ENCODE results near the gene PDPK1. TPM values are rescaled to one million over a fixed set of nuclear protein-coding genes. Genes with fewer than 3 reads are reported as not detected.
"Not testable (repeated sequence)": the region's sequence is repeated elsewhere in the genome, so short reads cannot be mapped to it uniquely, and the experiment has no call there.

The PDPK1 gene
- polyA plus RNA-seq, 1 donor, result 33.0 TPM

- no peak for DNase-seq
Observed at GRCh38 chr16:2524339-2524938, 13.4 kb upstream of the PDPK1 start.

GRCh38 chr16:2526135-2526534, 11.7 kb upstream of the PDPK1 start:
- DNase-seq, result no peak

- DNase-seq, result no peak
Observed at GRCh38 chr16:2527071-2527783, 10.6 kb upstream of the PDPK1 start.

GRCh38 chr16:2527784-2528100, 10.1 kb upstream of the PDPK1 start:
- DNase-seq, result no peak

DNA sequence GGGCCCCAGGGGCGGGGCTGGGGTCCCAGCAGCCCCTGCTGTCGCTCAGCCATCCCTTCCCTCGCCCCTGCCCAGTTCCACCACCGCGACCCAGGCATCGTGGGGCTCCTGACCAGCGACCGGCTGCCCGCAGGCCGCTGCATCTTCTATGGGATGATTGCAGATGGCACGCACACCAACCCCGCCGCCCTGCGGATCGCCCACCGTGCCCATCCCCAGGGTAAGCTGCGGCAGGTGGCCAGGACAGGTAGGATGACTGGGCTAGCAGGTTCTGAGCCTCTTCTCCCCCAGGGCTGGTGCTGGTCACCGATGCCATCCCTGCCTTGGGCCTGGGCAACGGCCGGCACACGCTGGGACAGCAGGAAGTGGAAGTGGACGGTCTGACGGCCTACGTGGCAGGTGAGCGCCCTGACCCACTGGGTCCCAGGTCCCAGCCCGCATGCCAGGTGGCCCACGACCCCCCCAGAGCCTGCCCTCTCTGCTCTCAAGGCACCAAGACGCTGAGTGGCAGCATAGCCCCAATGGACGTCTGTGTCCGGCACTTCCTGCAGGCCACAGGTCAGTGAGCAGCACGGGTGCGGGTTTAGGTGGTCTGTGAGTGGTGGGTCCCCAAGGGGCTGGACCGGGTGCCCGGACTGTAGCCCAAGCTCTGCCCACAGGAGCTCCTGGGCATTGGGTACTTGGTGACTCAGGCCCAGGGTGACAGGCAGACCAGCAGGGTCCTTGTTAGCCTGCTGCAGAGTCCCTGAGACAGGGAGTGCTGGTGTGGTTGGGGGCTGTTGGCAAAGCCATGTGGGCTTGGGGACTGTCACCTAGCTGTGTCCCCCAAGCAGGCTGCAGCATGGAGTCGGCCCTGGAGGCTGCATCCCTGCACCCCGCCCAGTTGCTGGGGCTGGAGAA, 9.4 kb upstream of the PDPK1 start:
- DNase-seq, result no peak

GRCh38 chr16:2529061-2529931, 8.5 kb upstream of the PDPK1 start:
- DNase-seq, result no peak

GRCh38 chr16:2529961-2530628, 7.7 kb upstream of the PDPK1 start:
- DNase-seq, result no peak

GRCh38 chr16:2530629-2531318, 7.0 kb upstream of the PDPK1 start:
- DNase-seq, result no peak

- DNase-seq, result no peak
Observed at GRCh38 chr16:2531371-2531695, 6.5 kb upstream of the PDPK1 start, which contains the start of gene CEMP1. CEMP1 (minus strand) TSS chr16:2531408; CDS start chr16:2531073, 335 bp downstream.

DNA sequence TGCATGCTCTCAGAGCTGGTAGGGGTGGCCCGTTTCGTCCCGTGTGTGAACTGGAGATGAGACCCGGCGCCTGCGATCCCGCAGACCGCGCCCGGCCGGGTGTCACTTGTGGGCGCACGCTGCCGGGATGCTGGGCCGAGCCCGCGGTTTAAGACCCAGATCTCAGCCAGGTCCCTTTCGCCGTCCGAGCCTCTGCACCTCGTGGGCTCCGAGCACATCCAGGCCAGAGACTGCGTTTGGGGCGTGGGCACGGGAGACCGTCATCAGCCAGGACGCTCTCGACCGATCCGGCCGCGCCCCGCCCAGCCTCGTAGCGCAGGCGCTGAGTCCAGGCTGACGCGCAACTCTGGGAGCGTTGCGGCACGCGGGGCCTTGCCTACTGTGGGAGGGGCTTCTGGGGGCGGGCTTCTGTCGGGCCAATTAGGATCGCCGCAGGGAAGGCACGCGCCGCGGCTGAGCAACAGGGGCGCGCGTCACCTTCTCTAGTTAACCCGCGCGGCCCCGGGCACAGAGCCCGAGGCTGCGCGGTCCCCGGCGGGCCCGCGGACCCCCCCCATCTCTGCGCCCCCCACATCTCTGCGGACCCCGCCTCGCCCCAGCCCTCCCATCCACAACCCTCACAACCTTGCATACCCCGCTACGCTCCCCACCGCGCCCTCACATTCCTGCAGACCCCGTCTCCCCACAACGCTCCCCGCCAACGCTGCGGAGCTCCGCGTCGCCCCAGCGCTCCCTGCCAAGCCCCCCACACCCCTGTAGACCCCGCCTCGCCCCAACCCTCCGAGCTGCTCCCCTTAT, 5.9 kb upstream of the PDPK1 start:
- peak; percentile 99 for DNase-seq

DNA sequence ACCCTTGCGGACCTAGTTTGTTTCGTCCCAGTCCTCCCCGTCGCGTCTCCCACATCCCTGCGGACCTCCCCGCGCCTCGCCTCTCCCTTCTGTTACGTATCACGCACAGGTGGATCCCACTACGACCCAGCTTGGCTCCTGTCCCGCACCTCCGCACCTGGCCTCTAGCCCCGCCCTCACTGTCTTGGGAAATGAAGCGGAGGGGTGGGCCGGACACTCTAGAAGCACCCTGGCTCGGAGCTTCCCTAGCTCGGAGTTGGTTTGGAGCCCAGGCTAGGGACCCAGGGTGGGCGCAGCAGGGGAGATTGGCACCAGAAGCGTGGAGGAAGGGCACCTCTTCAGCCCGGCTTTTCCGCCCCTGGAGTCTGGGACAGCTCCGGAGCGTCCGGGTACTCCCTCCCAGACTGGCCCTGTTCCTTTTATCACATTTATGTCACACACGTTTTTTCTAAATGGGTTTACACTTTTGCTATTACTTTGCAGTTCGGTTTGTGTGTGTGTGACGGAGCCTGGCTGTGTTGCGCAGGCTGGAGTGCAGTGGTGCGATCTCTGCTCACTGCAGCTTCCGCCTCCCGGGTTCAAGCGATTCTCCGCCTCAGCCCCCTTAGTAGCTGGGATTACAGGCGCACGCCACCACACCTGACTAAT, 5.2 kb upstream of the PDPK1 start:
- peak; percentile 53 for DNase-seq

- not testable (repeated sequence) for DNase-seq
Observed at GRCh38 chr16:2533142-2533755, 4.6 kb upstream of the PDPK1 start.

DNA sequence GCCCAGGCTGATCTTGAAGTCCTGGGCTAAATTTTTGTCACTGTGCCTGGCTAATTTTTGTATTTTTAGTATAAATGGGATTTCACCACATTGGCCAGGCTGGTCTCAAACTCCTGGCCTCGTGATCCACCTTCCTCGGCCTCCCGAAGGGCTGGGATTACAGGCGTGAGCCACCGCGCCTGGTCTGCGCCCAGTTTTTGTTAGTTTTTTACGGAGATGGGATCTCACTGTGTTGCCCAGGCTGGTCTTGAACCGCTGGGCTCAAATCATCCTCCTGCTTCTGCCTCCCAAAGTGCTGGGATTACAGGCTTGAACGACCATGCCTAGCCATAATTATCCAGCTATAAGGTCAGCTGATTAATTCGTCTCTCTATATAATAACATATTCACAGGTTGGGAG, 3.9 kb upstream of the PDPK1 start:
- no peak for DNase-seq

DNA sequence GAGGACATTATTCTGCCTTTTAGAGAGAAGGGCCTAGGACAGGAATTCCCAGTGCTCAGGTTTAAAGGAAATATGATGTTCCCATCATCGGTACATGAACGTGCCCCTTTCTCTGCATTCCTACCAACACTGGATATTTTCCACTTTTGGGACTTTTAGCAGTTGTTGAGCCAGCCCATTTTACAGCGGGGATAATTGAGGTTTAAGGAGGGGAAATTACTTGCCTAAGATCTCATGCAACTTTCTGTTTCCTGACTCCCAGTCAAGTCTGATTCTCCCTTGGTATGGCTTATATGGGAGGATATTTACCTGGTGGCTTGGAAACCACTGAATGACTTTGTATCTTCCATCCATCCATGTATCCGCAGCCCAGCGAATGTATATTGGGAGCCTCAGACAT, 3.5 kb upstream of the PDPK1 start:
- DNase-seq, result not testable (repeated sequence)

GRCh38 chr16:2535625-2536013, 2.2 kb upstream of the PDPK1 start:
- no peak for DNase-seq

- not testable (repeated sequence) for DNase-seq
Observed at GRCh38 chr16:2539192-2539844, 1.5 kb downstream of the PDPK1 start.

DNA sequence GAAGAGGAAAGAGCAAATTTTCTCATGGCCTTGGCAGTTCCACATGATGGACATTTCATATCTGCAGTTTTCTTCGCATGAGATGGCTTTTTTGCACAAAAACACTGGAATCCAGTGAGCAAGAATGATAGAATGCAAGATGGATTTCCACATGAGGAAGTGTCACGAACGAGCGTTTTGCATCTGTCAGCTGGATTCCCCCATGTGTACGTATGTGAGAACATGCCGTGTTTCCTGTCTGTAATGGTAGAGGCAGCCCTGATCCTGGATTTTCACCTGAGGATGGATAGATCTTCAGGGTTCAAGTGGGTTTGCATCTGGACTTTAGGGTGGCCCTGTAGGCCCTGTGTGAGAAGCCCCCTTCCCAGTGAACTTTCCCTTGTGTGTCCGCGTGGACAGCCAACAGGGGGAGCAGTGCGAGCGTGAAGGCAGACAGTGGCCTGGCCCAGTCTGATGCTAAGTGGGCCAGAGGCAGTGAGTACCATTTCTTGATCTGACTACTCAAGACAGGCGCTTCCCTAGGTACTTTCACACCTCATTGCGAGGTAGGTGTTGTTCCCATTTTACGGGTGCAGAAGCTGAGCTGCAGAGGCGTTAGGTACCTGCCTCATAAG, 2.1 kb downstream of the PDPK1 start:
- not testable (repeated sequence) for DNase-seq

DNA sequence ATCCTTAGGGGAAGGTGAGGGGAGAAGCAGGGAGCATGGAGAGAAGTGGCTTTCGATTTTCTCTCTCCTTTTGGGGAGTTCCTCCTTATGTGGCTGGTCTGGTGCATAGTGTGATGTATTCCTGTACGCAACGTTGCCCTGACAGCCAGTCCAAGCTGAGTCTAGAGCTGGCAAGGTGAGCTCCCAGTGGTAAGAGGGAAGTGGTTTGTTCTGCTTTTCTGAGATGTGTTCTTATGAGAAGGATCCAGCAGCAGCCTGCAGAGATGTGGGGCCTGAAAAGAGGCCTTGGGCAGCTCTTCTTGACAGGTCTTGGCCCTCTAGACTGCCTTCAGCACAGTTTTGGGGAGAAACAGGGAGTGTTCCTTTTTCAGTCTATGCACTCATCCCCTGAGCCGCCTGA, 3.1 kb downstream of the PDPK1 start:
- not testable (repeated sequence) for DNase-seq
